WERI-Rb-1 (cell line): ENCODE measurements around the gene STEAP1.

Experiments
- DNase-seq: peaks from one replicate; pipeline ENCODE4 v3.0.0-alpha.2; 2020
- H3K27ac ChIP-seq: fragments of 250-450 bp; sonication (Bioruptor Pico); 2 replicates; pipeline ENCODE4 v1.5.1; 2020; ENCODE audit warnings: mild to moderate bottlenecking, moderate library complexity
- H3K27me3 ChIP-seq: fragments of 250-450 bp; sonication (Bioruptor Pico); 2 replicates; pipeline ENCODE4 v1.5.1; 2021; ENCODE audit warnings: mild to moderate bottlenecking, low read depth, moderate library complexity; ENCODE audit not compliant: insufficient read depth, severe bottlenecking
- H3K36me3 ChIP-seq: fragments of 250-450 bp; sonication (Bioruptor Pico); 2 replicates; pipeline ENCODE4 v1.5.1; 2020; ENCODE audit warnings: mild to moderate bottlenecking, moderate library complexity
- H3K4me3 ChIP-seq: 2 replicates; pipeline ENCODE4 v1.5.1; 2011; ENCODE audit warnings: low read depth, mild to moderate bottlenecking, control low read depth, low read length
- H3K9me3 ChIP-seq: fragments of 250-450 bp; sonication (Bioruptor Pico); 2 replicates; pipeline ENCODE4 v1.5.1; 2021; ENCODE audit warnings: mild to moderate bottlenecking, moderate library complexity; ENCODE audit not compliant: severe bottlenecking
- CTCF ChIP-seq: IDR thresholded peaks from 2 replicates; pipeline ENCODE4 v1.5.1; 2011; ENCODE audit warnings: low read depth, mild to moderate bottlenecking, control low read depth, inconsistent platforms, low read length

The STEAP1 gene

GRCh38 chr7:90210981-90211380 lies 56.7 kb downstream of the STEAP1 start:
- Histone ChIP-seq H3K36me3 (no peaks in the 10 kb centered on the region), H3K9me3 (no peaks in the 10 kb centered on the region), H3K4me3 (peak overlapping the region; percentile 72), H3K27ac (peak overlapping the region; percentile 84), H3K27me3 (no peaks in the 10 kb centered on the region)
- peak; percentile 29 for DNase-seq
- no peak for TF ChIP-seq CTCF

DNA sequence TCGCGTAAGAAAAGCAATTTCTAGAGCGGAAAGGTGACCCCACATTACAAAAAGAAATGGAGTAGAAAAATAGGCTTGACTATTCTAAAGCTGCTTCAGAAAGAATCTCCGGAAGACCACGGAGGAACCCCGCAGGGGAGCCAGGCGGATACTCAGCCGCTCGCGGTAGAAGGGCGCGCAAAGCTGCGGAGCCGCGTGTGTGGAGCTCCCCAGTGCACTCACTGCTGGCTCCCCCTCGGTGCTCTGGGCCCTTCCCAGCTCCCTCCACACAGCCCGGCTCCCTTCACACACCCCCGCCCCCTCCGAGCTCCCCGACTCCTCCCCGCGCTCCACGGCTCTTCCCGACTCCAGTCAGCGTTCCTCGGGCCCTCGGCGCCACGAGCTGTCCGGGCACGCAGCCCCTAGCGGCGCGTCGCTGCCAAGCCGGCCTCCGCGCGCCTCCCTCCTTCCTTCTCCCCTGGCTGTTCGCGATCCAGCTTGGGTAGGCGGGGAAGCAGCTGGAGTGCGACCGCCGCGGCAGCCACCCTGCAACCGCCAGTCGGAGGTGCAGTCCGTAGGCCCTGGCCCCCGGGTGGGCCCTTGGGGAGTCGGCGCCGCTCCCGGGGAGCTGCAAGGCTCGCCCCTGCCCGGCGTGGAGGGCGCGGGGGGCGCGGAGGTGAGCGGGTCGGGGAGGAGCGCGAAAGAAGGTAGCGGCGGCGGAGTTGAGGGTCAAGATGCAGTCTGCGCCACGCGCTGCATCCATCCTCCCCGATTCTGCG lies 57.3 kb downstream of the STEAP1 start, which contains the start of gene STEAP2:
STEAP2 (plus strand) TSS at position 350 of the 758 bp plus-strand sequence. CDS start 13,343 bp downstream, outside the sequence.
- Histone ChIP-seq H3K9me3 (no peaks in the 10 kb centered on the region), H3K27ac (peak within 1 kb of the TSS; percentile 84), H3K4me3 (peak within 1 kb of the TSS; percentile 72), H3K36me3 (no peaks in the 10 kb centered on the region), H3K27me3 (no peaks in the 10 kb centered on the region)
- TF ChIP-seq CTCF: peak; percentile 77
- peak; percentile 96 for DNase-seq

GRCh38 chr7:90212149-90212495 lies 57.9 kb downstream of the STEAP1 start:
- peak overlapping the region; percentile 72 for H3K4me3 ChIP-seq
- no peaks in the 10 kb centered on the region for H3K27me3 ChIP-seq
- peak overlapping the region; percentile 84 for H3K27ac ChIP-seq
- no peaks in the 10 kb centered on the region for H3K36me3 ChIP-seq
- no peak for DNase-seq
- TF ChIP-seq CTCF: no peak
- H3K9me3 ChIP-seq: no peaks in the 10 kb centered on the region

DNA sequence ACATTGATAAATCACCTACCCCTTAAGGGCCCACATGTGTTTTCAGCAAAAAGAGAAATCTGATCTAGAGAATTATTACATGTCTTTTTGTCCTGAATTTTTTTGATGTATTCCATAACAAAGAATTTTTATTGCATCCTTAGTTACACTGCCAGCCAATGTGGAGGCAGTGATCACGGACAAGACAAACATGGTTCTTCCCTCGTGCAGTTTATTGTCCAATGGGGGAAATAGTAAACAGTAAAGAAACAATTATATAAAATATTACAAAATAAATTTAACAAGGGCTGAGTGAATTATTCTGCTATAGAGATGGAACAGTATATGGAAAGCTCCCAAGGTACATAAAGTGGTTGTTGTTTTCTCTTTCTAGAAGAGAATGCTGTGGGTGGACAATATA lies 59.3 kb downstream of the STEAP1 start:
- Histone ChIP-seq H3K27me3 (no peaks in the 10 kb centered on the region), H3K27ac (no peak overlapping the region), H3K9me3 (no peaks in the 10 kb centered on the region), H3K4me3 (no peak overlapping the region), H3K36me3 (no peaks in the 10 kb centered on the region)
- no peak for TF ChIP-seq CTCF
- no peak for DNase-seq
